Cardiac septum (tissue), 1 donor: ENCODE measurements around the gene TMUB1. TPM values are rescaled to one million over a fixed set of nuclear protein-coding genes. Genes with fewer than 3 reads are reported as not detected.

Source experiments
- DNase-seq: peaks from one replicate; pipeline ENCODE4 v3.0.0-alpha.2; 2020; ENCODE audit warnings: low spot score
- intact Hi-C: fragments of 100-400 bp; cut with DNase I; formaldehyde crosslinking; loops from one replicate; pipeline ENCODE4 v1.14.0; 2022
- total RNA-seq: library from RNA; stranded (reverse); fragmentation: NEBNext Ultra II Directional; extraction: Animal tissue kit (Norgen Biotek cat#: 25700); gene quantifications from one replicate; pipeline ENCODE4 v1.2.1, GENCODE V29; 2021
- donor health status: DM: no; HTN: no; CAD: no.

Gene TMUB1
- total RNA-seq, 1 donor from 2014 or later: 29.0 TPM

DNA sequence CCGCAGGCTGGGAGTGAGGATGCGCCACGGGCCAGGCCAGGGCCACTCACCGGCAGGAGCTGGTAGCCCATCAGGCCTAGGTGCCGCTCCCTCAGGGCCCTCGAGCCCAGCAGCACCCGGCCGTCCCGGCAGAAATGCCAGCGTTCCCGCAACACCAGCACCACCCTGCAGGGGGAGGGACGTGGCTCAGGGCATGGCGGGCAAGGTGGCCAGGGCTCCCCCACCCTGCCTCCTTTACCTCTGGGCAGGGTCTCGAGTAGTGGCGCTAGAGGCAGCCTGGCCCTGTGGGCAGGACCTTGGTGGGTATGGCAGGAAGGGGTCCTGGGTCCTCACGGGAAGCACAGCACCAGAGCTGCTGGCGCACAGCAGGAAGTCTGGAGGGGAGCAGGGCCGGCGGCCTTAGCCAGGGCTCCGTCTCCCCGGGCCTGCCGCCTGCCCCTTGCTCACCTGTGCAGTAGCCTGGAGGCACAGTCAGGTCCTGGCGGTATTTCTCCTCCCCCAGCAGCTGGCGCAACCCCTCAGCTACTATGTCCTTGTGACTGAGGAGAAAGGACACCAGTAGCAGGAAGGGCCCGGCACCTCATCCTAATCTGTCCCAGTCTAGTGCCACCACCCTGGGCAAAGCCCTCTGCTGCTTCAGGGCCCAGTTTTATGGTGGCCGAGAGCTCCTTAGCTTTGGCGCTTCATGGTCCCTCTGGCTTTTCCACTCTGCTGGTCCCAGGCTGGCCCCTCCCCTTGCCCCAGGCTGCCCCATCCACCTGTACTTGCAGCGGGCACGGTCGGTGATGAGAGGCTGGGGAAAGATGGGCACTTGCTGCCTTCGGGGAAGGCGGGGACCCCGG is 6.2 kb downstream of the TMUB1 start:
- intact Hi-C loops: no loop called here
- DNase-seq: no peak

DNA sequence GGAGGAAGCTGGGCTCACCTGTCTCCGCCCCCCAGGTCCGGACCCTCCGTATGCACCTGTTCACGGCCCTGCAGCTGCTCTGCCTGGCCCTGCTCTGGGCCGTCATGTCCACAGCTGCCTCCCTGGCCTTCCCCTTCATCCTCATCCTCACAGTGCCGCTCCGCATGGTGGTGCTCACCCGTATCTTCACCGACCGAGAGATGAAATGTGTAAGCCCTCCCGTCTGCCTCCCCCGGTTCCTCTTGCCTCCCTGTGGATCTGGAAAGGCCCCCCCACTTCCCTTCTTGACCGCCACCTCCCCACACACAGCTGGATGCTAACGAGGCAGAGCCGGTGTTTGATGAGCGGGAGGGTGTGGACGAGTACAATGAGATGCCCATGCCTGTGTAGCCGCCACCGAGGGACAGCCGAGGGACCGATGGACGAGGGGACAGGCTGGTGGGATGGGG is 7.3 kb downstream of the TMUB1 start:
- intact Hi-C loops: no loop called here
- no peak for DNase-seq

DNA sequence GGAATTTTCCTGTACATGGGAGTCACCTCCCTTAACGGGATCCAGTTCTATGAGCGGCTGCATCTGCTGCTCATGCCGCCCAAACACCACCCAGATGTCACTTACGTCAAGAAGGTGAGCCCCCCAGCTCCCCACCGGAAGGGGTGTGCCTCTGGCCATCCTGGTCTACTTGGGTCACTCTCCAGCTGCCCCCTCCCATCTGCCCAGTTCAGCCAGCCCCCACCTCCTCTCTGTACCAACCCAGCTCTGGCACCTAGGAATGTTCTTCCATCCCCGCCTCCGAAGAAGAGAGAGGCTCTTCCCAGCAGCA is 7.7 kb downstream of the TMUB1 start:
- DNase-seq: no peak
- intact Hi-C loops: no loop called here

DNA sequence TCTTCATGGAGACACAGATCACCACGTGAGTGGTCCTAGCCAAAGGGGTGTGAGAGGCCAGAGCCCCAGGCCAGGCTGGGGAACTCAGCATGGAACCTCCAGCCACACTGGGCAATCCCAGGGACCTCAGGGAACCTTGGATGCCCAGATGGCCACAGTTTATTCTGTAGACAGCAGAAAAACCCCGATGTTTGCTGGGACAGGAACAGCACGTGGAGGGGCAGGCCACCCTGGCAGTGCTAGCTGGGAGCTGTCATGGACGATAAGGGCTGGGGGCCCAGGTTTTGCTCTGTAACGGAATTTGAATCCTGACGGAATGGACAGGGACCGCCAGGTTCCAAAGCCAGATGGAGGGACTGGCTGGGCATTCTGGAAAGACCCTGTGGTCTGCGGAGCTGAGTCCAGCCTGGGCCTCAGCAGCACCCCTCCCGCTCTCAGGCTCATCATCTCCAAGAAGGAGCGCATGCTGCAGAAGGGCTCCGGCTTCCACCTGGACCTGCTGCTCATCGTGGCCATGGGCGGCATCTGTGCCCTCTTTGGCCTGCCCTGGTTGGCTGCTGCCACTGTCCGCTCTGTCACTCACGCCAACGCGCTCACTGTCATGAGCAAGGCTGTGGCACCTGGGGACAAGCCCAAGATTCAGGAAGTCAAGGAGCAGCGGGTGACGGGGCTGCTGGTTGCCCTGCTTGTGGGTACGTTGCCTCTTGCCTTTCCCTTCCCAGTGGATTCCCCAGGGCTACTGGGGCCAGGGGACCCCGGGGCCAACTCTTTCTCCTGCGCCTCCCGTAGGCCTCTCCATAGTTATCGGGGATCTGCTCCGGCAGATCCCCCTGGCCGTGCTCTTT is 8.3 kb downstream of the TMUB1 start:
- DNase-seq: no peak

GRCh38 chr7:151073990-151074389 is 9.3 kb downstream of the TMUB1 start:
- DNase-seq: no peak
- intact Hi-C loops: no loop called here

More for the DNA sequence above, 8.3 kb downstream of the TMUB1 start:
- intact Hi-C loops: no loop called here

DNA sequence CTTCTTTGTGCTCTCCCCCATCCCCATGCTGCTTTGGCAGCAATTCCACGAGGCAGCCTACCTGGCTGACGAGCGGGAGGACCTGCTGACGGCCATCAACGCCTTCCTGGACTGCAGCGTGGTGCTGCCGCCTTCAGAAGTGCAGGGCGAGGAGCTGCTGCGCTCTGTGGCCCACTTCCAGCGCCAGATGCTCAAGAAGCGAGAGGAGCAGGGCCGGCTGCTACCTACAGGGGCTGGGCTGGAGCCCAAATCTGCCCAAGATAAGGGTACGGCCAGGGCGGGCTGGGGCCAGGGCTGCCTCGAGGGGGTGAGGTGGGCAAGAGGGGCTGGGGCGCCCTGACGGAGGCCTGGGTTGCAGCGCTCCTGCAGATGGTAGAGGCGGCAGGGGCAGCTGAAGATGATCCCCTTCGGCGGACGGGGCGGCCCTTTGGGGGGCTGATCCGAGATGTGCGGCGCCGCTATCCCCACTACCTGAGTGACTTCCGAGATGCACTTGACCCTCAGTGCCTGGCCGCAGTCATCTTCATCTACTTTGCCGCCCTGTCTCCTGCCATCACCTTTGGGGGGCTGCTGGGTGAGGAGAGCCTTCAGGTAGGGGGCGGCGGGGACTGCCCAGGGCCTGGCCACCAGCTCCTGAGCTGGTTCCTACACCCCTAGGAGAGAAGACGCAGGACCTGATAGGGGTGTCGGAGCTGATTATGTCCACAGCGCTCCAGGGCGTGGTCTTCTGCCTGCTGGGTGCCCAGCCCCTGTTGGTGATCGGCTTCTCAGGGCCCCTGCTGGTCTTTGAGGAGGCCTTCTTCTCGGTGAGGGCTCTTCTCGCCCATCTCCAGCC is 12.0 kb downstream of the TMUB1 start:
- intact Hi-C loops: no loop called here
- DNase-seq: no peak

GRCh38 chr7:151070574-151070960 is 12.7 kb downstream of the TMUB1 start:
- DNase-seq: no peak
- intact Hi-C loops: no loop called here

- intact Hi-C loops: no loop called here
- no peak for DNase-seq
These were observed 13.3 kb downstream of the TMUB1 start for GRCh38 chr7:151069841-151070573.

DNA sequence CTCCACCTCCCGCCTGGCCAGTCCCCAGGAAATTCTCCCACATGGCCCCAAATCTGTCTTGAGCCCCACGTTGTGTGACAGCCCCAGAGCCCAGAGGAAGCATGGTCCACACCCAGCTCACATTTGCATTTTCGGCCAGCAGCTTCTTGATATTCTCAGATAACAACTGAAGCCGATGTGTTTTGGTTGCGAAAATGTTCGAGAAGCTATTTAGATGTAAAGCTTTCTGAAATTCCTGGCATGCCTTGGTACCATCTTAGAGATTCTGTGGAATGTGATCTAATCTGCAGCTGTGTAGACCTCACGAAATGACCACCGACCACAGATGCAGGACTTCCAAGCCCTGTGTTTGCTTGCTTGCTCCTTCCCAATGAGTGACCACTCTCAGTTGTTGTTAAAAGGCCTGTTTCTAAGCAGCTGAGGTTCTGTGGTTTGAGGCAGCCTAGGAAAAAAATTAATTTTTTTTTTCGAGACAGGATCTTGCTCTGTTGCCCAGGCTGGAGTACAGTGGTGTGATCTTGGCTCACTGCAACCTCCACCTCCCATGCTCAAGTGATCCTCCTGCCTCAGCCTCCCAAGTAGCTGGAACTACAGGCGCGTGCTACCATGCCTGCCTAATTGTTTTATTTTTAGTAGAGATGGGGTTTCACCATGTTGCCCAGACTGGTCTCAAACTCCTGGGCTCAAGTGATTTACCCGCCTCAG is 15.1 kb downstream of the TMUB1 start:
- intact Hi-C loops: no loop called here
- no peak for DNase-seq

DNA sequence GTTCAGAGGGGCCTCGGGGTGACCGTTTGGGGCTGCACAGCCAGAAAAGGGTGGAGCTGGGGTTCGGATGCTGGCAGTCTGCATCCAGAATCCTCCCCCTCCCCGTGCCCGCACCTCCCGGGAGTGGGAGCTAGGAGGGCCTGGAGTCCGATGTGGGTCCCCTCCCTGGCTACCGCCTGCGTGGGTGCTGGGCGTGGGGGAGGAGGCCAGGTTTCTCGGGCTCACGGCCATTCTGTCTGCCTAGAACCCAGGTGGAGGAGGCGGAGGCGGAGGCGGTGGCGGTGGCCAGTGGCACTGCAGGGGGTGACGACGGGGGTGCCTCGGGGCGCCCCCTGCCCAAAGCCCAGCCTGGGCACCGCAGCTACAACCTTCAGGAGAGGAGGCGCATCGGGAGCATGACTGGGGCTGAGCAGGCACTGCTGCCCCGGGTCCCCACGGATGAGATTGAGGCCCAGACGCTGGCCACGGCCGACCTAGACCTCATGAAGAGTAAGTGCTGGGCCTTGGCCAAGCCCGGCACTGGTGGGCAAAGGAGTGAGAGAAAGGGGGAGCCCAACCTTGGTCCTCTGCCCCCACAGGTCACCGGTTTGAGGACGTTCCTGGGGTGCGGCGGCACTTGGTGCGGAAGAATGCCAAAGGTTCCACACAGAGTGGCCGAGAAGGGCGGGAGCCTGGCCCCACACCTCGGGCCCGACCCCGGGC is 16.9 kb downstream of the TMUB1 start:
- intact Hi-C loops: no loop called here
- DNase-seq: no peak

GRCh38 chr7:151065516-151065915 is 17.8 kb downstream of the TMUB1 start:
- intact Hi-C loops: no loop called here
- DNase-seq: no peak

- no peak for DNase-seq
- intact Hi-C loops: no loop called here
These were observed 18.3 kb downstream of the TMUB1 start for GRCh38 chr7:151064993-151065392.

GRCh38 chr7:151064454-151064853 is 18.8 kb downstream of the TMUB1 start:
- DNase-seq: no peak
- intact Hi-C loops: no loop called here

GRCh38 chr7:151063212-151063561 is 20.1 kb downstream of the TMUB1 start:
- intact Hi-C loops: no loop called here
- no peak for DNase-seq

- no peak for DNase-seq
- intact Hi-C loops: no loop called here
These were observed 20.7 kb downstream of the TMUB1 start for GRCh38 chr7:151062399-151063211.

- no peak for DNase-seq
- intact Hi-C loops: no loop called here
These were observed 21.2 kb downstream of the TMUB1 start for GRCh38 chr7:151062111-151062398.

DNA sequence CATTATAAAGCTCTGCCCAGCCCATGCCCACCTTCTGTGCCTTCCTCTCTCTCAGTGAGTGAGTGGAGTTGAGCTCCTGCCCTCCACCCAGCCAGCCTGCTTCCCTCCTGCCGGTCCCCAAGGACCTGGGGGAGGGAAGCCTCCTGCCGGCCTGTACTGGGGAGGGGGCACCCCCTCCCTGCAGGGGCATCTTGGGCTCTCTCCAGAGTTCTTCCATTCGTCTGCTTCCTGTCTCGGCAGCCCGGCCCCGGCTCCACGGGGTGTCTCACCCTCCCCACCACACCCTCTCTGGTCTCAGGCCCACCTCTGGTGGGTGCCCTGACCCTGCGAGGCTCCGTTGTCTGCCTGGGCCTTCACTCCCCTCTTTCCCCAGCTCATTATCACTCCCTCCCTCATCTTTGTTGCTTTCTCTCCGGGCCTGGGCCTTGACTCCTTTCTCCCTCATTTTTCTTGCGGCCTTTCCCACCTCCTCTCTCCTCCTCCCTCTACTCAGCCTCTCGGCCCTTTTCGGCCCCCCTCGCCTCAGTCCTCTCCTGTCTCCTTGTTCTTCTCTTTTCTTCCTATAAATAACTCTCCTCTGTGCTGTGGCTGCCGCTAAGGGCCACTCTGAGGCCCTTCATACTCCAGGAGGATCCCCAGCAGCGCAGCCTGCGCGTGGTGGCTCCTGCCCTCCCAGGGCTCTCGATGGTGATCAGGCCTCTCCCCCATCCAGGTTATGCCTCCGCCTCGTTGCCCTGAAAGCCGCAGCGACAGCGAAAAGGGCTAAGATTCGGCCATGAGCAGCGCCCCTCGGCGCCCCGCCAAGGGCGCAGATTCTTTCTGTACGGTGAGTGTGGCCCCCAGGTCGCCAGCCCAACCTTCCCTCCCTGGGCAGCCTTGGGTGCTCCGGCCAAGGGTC is 21.8 kb downstream of the TMUB1 start:
- no peak for DNase-seq
- intact Hi-C loops: no loop called here
